Stimulated activated CD4-positive, alpha-beta T cell treated with anti-CD3 and anti-CD28 coated beads, TNF-alpha, amount 100 ng/mL, for 48 hours (primary cell): ENCODE results near the gene DCAF5.
"Not testable (repeated sequence)": the region's sequence is repeated elsewhere in the genome, so short reads cannot be mapped to it uniquely, and the experiment has no call there.

Source experiments
- DNase-seq, 3 donors: peaks; one replicate each; pipeline ENCODE4 v3.0.0-alpha.2; 2020; ENCODE audit warnings: low read depth in 3 of 3

Gene DCAF5

GRCh38 chr14:69068744-69069421 lies 84.0 kb downstream of the DCAF5 start:
- no peak for DNase-seq

GRCh38 chr14:69066396-69067171 lies 86.3 kb downstream of the DCAF5 start:
- DNase-seq: no peak

GRCh38 chr14:69065934-69066333 lies 87.0 kb downstream of the DCAF5 start:
- not testable (repeated sequence) for DNase-seq

- DNase-seq: no peak
Observed at GRCh38 chr14:69064596-69064995, 88.3 kb downstream of the DCAF5 start.

GRCh38 chr14:69059658-69060623 lies 93.0 kb downstream of the DCAF5 start:
- no peak for DNase-seq

DNA sequence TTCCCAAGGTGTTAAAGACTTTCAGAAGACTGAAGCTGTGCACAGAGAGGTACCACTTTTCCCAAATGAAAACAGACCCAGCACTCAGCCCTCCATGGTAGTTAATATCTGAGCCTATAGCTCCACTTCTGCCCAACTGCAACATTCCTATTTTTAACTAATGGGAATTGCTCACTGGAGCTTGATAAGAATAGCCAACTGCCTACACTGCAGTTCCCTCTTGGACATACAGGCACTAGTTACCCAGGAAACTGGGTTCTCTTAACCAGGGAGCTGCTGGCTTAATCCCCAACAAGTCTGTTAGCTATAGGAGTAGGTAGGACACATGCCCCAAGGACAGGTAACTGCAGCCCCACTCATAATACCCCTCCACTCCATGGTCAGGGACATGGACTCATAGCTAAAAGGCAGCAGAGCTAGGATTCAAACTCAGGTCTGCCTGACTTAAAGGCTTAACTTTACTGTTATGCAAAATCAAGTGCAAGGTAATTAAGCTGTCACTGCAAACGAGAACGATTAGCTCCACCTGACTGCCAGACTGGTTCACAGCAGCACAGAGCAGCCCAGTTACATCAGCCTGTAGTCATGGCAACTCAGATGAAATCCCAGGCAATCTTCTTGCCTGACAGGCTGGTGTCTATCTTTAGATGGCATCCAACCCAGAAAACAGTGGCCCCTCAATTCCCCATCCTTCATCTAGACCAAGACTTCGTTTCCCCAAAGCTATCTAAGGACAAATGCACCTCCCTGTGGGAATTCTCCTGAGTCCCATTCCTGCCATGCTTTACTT lies 96.7 kb downstream of the DCAF5 start:
- DNase-seq: no peak

GRCh38 chr14:69055125-69055524 lies 97.8 kb downstream of the DCAF5 start:
- no peak for DNase-seq

- DNase-seq: no peak
Observed at GRCh38 chr14:69054030-69054429, 98.9 kb downstream of the DCAF5 start.

DNA sequence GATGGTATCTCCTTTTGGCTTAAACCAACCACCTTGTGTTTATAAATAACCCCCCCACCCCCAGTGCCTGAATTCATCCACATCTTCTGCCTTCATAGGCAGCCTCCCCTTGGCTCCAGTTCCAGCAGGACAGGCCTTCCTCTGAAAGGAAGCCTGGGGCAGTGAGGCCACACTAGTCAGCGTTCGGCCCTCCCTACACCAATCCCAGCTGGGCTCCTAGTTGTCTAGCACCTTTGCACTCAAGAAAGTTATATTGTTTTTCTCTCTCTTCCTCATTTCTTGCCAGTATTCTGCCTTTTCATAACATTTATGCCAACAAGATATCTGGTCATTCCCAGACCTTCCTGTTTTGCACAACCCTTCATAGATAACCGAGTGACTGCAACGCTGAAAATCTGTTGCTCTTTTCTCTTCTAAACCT lies 100.7 kb downstream of the DCAF5 start:
- no peak for DNase-seq

GRCh38 chr14:69050240-69051184 lies 102.4 kb downstream of the DCAF5 start:
- DNase-seq: no peak

DNA sequence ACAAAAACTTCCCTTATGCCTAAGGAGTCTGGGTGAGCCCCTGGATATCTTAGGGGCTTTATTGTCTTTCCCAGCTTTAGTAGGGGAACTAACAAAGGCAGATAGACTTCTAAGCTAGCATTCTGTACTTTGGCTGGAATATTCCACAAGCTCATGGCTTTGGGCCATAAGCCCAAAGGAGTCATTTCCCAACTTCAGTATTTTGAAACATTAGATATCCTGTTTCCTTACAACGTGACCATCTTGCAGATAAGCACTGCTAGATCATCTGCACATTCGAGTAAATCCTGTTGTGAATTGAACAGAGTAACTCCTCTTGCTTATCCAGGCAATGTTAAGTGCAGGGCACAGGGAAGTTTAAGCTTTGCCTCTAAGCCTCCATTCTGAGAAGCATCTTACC lies 103.2 kb downstream of the DCAF5 start:
- no peak for DNase-seq

- no peak for DNase-seq
Observed at GRCh38 chr14:69048456-69048855, 104.5 kb downstream of the DCAF5 start.

DNA sequence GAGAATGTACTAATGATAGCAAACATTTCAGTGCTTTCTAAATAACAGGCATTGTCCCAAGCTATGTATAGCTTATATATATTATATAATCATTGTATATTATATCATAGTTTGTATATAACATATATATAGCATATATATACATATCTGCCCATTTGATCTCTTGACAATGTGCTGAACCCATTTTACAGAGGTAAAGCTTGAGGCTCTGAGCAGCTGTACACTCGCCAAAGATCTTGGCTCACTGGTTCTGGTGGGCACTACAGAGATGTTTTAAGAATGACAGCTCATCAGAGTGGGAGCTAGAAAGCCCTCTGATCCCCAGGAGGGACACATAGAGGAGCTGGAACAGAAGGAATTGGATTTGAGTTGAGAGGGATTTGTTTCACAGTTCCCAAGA lies 105.7 kb downstream of the DCAF5 start:
- no peak for DNase-seq

DNA sequence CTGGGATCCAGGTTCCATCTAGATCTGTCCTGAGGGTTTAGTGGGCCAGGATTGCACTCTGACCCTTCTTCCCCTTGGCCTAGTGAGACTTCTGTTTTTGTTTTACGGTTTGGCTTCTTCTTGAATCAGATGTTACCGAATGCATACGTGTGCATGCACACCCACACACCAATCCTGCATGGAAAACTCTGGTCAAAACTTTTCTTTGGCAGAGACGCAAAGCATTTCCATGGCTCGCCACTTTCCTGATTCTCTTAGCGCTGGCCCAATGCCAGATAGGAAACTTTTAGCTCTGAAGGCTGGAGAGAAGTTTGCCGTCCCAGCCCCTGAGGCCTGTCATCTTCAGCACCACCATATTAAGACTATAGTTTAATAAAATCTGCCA lies 106.5 kb downstream of the DCAF5 start:
- no peak for DNase-seq

DNA sequence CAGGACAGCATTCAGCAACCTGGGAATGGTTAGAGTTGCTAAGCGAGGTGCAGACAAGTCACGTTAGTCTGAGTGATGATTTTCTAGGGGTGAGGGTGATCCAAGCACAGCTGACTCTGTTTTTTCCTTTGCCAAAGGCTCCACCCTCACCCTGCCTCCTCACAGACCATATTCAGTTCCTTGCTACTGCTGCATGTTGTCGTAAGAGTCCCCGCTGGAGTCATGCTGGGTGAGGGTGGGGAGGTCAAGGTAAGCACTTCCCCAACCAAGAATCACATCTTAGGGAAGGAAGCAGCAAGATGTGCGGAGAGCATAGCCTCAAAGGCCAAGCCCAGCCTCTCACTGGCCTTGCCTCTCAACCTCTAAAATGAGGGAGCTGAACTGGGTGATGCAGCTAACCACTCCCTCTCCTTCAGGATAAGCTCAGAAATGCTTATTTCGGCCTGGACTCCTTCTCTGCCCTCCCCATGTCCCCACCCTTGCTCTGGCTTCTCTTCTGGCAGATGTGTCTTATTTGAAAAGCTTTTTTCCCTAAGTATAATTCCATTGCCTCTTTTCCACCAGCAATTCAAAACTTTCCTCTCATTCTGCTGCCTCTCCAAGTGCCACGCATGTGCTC lies 107.0 kb downstream of the DCAF5 start:
- DNase-seq: no peak

GRCh38 chr14:69044965-69045555 lies 107.9 kb downstream of the DCAF5 start:
- no peak for DNase-seq

DNA sequence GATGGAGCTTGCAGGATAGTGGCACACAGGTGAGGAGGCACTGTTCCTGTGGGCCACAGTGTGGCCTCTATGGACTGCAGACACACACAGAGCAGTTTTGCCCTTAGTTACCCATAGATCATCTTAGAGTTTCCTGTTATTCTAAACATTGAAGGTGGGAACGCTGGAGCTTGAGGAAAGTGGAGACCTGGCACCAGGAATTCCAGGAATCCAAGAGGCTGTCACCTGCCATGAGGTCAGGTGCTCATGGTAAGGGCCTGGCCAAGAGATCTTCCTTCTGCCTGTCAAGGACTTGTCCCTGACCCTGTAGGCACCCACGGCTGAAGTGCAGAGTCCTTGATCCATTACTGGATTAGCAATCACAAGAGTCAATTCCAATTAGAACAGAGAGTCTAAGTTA lies 108.6 kb downstream of the DCAF5 start:
- no peak for DNase-seq

DNA sequence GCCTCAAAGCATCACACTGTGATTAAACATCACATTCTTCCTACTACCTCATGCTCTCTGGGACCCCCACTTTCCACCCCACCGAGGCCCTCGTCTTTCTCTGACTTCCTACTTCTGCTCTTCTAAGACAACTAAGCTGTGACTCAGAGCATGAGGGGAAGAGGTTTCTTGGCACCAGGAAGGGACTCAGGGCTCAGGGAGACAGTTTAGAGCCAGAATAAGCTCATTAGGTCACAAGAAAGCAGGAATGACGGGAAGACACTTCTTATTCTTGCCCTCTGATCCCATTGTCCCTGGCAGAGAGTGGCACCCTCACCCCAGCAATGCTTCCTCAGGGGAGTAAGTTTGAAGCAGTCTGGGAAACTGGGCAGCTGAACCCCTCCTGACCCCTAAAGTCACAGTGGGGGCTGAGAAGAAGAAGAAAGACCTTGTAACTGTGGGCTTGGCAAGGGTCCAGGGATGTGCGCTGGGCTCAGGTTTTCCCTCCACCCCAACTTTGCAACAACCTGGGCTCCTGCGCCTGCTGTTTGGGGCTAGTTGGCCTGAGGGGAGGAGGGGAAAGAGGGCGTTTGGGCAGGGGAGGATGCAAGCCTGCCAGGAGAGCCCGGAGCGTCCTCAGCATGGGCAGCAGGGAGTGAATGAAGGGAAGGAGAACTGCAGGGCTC lies 109.2 kb downstream of the DCAF5 start:
- no peak for DNase-seq
